ENCODE results near the gene UPF1.
A peak's percentile ranks its signal among the peaks of the same experiment; 100 is the strongest.
"Not testable (repeated sequence)": the region's sequence is repeated elsewhere in the genome, so short reads cannot be mapped to it uniquely, and the experiment has no call there.

UPF1 gene

DNA sequence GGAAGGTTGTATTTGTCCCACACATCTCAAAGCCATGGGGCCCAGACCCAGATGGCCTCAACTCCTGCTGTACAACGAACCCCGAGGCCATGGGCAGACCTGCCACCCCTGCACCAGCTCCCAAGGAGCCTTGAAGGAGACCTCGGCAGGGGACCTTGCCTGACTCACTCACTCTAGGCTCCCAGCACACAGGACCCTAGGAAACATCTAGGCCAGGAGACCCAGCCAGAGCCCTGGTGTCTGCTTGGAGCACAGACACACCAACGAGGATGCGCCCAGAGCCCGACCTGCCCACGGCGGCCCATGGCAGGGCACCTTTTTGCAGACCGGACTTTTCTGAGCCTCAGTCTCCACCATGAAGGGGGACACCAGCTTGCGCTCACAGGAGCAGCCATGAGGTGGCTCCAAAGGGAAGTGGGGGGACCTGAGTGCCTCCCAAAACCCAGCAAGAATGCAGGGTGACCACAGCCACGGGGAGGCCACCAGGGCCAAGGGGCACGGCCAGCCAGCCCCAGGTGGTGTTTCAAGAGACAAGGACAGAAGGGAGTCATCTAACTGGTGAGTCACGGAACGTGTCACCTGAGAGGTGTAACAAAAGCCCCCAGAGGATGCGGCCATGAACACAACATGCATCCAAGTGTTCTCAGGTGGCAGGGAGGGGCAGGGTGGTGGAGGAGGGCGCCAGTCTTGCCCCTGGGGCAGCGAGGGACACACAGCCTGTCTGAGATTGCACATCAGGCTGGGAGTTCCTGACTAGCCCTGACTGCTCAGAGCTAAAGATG lies 69.1 kb downstream of the UPF1 start:
- no peak for DNase-seq

DNA sequence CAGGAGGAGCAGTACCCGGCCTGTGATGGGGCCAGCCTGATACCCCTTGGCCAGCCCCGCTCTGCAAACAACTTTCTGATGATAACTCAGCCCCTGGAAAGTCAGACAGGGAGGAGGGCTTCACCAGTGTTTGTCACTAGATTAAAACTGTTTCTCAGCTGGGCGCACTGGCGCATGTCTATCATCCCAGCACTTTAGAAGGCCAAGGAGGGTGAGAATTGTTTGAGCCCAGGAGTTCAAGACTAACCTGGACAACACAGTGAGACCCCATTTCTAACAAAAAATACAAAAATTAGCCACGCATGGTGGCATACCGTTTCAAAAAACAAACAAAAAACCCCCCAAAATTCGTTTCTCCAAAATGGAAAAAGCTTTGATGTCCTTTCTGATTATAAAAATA lies 69.7 kb downstream of the UPF1 start:
- DNase-seq, result no peak

DNA sequence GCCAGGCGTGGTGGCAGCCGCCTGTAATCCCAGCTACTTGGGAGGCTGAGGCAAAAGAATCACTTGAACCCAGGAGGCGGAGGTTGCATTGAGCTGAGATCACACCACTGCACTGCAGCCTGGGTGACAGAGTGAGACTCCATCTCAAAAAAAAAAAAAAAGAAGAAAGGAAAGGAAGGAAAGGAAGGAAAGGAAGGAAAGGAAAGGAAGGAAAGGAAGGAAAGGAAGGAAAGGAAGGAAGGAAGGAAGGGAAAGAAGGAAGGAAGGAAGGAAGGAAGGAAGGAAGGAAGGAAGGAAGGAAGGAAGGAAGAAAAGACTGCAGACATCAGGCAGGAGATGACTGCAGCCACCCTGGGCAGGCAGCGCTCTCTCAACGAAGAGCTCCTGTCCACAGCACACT lies 70.8 kb downstream of the UPF1 start:
- not testable (repeated sequence) for DNase-seq

- DNase-seq, result no peak
Measured at GRCh38 chr19:18903156-18904037, 71.6 kb downstream of the UPF1 start.

- DNase-seq, result no peak
Measured at GRCh38 chr19:18904334-18905057, 72.7 kb downstream of the UPF1 start.

- DNase-seq, result no peak
Measured at GRCh38 chr19:18905058-18905456, 73.3 kb downstream of the UPF1 start.

- DNase-seq, result no peak
Measured at GRCh38 chr19:18905513-18906236, 73.9 kb downstream of the UPF1 start.

DNA sequence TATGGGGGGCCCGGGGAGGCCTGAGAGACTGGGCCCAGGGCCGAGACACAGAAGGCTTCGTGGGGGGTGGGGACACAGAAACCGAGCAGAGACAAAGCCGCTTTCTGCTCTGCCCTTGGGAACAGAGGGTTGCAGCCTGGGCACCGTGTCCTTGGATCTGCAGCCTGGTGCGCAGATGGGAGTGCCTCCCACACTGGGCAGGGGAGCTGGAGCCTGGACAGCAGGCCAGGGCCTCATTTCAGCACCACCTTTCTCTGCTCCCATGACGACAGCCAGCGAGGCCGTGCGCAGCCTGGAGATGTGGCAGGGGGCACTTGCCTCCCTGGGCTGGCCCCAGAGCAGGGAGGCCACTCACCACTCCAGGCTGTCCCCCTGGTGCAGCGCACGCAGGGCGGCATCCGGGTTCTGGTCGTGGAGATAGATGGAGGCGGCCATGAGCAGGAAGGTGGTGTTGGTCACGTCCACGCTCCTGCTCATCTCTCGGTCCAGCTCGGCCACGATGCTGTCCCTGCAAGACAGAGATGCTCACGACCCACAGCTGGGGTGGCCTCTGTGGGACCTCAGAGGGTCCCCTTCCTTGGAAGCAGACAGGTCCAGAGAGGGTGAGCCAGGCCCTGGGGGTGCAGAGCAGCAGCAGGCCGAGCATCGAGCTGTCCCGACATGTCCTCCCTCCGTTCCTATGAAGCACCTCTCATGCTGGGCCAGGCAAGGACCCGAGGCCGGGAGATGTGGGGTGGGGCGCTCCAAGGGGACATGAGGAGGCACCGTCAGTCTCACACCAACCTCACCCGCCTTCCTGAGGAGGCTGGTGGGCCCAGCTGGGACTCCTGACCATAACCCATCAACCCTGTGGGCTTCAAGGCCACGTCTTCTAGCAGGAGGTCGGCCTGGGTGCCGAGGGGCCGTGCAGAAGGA lies 75.1 kb downstream of the UPF1 start:
- no peak for DNase-seq

GRCh38 chr19:18908917-18909619 lies 77.3 kb downstream of the UPF1 start:
- no peak for DNase-seq

- DNase-seq, result no peak
Measured at GRCh38 chr19:18910010-18910409, 78.3 kb downstream of the UPF1 start.

DNA sequence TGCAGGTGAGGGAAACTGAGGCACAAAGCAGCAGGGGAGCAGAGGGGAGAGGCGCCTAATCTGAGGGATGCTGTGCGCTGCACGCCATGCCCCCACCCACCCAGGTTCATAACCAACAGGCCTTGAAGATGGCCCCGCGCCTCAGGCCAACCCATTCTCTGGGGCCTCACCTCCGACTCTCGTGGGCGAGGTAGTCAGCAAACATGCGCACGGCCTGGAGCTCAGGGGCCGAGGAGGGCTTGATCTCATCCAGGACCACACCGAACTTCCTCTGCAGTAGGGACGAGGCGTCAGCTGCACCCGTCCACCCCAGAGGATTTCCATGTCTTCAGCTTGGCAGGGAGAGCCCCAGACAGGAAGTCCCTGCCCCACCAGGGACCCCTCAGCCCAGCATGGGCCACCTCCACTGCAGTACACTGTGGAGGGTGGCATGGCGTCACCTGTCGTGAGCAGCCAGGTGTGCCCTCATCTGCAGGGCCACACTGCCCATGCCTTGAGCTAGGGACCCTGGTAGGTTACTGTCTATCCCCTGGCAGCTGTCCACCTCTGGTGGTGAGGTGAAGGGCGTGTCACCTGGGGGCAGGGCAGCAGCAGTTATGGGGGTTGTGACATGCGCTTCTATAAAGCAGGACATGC lies 79.2 kb downstream of the UPF1 start:
- no peak for DNase-seq

GRCh38 chr19:18912933-18913332 lies 81.2 kb downstream of the UPF1 start:
- no peak for DNase-seq

DNA sequence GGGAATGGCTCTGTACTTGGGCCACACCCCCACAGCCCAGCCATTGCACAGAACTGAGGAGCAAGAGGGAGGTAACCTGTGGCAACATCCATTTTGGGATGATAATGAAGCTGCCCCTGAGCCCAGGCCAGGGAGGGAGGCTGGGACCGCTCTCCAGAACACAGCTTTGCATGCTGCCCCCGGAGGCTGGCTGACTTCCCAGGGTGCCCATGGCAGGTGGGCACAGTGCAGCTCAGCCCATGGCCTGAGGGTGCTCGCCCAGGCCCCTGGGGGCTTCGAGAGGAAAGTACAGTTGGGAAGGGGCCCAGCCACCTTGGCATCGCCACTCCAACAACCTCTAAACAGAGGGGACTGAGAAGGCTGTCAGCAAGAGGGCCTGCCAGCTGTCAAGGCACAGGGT lies 81.7 kb downstream of the UPF1 start:
- no peak for DNase-seq

- peak in 1 of 2 experiments; percentile 50 for DNase-seq
Measured at GRCh38 chr19:18915639-18916038, 83.9 kb downstream of the UPF1 start.

DNA sequence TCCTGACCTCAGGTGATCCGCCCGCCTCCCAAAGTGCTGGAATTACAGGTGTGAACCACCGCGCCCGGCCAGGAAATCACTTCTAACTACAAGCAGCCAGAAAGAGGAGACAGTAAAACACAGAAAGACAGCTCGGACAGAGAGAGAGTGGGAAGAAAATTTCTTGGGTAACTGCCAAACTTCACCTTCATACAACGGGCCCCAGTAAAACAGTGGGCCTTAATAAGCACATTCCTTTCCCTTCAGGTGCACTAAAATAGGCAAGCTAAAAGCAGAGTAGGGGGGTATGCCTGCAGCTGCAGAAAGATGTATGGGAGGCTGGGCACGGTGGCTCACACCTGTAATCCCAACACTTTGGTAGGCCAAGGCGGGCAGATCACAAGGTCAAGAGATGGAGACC lies 85.8 kb downstream of the UPF1 start:
- DNase-seq, result not testable (repeated sequence)

All from SW 1271 (cell line).